CD1c-positive myeloid dendritic cell (primary cell): ENCODE data around the gene SEC16A.
A peak's percentile ranks its signal among the peaks of the same experiment; 100 is the strongest.
"Not testable (repeated sequence)": the region's sequence is repeated elsewhere in the genome, so short reads cannot be mapped to it uniquely, and the experiment has no call there.

Experiments used
- DNase-seq: peaks from one replicate; pipeline ENCODE4 v3.0.0-alpha.2; 2016; ENCODE audit errors: extremely low spot score

The SEC16A gene

GRCh38 chr9:136419092-136419420 is 63.8 kb downstream of the SEC16A start:
- no peak for DNase-seq

DNA sequence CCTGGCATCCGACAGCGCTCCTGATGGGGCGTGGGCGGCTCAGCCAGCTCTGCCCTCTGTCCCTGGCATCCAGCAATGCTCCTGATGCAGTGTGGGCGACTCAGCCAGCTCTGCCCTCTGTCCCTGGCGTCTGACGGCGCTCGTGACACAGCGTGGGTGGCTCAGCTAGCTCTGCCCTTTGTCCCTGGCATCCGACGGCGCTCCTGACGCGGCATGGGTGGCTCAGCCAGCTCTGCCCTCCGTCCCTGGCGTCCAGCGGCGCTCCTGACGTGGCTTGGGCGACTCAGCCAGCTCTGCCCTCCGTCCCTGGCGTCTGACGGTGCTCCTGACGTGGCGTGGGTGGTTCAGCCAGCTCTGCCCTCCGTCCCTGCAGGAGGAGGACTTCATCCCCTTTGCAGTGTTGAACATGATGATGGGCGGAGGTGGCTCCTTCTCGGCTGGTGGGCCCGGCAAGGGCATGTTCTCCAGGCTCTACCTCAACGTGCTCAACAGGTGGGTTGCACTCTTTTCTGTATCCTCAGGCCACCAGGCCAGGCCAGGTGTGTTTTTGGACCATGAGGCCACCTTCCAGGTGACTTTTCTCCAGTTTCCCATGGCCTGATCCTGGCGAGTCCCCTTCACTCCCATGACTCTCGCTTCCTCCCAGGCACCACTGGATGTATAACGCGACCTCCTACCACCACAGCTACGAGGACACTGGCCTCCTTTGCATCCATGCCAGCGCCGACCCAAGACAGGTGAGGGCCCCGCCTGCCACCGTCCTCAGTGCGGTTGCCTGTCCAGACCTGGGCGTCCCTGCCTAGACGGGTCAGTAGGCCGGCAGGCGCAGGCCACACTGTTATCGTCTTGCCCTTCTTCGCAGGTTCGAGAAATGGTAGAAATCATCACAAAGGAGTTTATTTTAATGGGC is 64.4 kb downstream of the SEC16A start:
- DNase-seq = no peak

- no peak for DNase-seq
Observed at GRCh38 chr9:136416914-136417313, 65.9 kb downstream of the SEC16A start.

DNA sequence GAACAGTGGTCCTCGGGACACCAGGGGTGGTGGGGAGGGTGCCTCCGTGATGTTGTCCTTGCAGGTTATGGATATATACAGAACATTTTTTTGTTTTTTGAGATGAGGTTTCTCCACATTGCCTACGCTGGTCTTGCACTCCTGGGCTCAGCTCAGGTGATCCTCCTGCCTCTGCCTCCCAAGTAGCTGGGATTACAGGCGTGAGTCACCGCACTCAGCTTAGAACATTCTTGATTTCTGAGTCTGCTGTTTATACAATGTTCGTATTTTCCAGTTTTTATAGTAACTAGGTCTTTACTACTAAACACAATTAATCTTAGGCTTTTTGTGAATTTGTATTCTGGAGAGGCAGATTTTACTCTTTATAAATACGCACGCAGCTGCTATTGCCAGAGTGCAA is 66.4 kb downstream of the SEC16A start:
- no peak for DNase-seq

DNA sequence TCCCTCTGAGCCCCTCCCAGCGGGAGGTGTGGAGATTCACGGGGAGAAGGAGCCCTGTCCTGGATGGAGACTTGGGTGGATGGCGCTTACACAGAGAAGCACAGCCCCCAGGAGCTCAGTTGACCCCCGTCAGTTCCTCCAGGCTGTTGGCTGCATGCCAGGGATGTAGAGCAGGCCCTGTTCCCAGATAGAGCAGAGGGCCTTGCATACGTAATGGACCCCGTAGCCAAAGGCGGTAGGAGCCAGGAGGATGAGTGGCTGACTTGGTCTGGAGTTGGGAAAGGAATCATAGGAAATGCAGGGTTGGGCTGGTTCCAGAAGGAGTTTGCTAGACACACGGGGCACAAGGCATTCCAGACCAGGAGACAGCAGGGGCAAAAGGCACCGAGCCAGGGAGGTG is 69.9 kb downstream of the SEC16A start:
- no peak for DNase-seq

DNA sequence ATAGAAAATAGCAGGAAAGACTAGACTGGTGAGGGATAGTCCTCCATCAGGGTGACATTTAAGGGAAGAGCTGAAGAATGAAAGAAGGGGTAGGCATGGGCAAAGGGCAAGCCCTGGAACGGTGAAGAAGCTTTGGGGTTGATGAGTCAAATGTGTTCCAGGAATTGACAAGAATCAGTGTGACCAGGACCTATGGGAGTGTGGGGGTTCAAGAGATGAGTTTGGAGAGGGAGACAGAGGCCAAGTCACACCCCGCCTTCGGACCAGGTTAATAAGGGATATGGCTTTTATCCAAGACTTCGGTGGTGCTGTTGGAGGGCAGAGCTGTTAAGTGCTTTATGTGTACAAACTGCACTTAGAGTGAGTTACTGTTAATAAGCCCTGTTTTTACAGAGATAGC is 71.5 kb downstream of the SEC16A start:
- DNase-seq = no peak

DNA sequence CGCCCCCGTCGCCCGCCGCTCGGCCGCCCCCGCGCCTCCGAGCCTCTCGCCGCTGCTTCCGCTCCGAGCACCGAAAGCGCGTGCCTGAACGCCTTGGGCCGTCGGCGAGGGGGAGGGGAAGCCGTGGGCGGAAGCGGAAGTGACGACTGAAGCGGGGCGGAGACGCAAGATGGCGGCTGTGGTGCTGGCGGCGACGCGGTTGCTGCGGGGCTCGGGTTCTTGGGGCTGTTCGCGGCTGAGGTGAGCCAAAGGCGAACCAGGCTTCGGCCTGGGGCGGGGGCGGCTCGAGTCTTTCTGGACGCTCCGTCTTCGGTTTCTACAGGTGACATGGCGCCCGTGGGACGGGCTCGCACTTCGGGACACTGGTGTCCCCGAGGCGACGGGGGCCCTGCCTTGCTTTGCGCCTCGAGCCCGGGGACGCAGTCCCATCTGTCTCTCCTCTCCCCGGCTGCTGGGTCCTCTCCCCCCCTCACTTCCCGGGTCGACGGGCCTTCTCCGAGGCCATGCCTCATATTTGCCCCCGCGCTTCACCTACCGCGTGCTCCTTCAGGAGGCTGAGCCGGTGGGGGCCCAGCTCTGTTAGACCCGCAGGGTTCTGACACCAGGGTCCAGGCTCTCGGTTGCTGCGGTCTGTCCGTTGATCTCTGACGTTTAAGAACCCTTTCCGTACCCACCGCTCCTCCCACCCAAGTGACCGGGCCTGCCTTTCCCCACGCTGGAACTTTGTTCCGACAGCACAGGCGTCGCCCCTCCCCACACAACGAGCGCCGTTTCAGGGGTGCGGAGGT is 72.1 kb downstream of the SEC16A start, which contains the start of the genes ENTR1 and PMPCA:
ENTR1 (minus strand) TSS at position 115 of the 788 bp plus-strand sequence. CDS start 217 bp downstream, outside the sequence.
PMPCA (plus strand) TSS at position 159 of the 788 bp plus-strand sequence; CDS start at position 170, 11 bp downstream.
- peak; percentile 98 for DNase-seq

- peak; percentile 52 for DNase-seq
Observed at GRCh38 chr9:136409557-136410455, 73.0 kb downstream of the SEC16A start.

- no peak for DNase-seq
Observed at GRCh38 chr9:136407911-136408310, 74.9 kb downstream of the SEC16A start.

DNA sequence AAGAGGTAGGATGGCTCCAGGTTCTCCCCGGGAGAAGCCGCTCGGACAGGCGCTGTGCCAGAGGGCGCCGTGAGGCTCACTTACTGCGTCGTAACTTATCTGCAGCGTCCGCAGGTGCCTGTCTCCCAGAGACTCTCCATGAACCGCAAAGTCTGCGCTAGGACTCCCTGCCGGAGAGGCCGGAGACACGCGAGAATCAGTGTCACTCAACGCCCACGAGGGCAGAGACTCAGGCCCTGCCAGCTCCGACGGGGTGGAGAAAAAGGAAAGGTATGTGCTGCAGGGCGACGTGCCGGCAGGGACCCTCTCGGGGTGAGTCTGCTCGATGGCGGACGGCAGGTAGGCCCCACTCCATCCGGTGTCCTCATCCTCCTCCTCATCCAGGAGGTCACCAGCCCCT is 75.8 kb downstream of the SEC16A start:
- DNase-seq = not testable (repeated sequence)

- DNase-seq = not testable (repeated sequence)
Observed at GRCh38 chr9:136405904-136406303, 76.9 kb downstream of the SEC16A start.

GRCh38 chr9:136405481-136405880 is 77.4 kb downstream of the SEC16A start:
- DNase-seq = no peak

DNA sequence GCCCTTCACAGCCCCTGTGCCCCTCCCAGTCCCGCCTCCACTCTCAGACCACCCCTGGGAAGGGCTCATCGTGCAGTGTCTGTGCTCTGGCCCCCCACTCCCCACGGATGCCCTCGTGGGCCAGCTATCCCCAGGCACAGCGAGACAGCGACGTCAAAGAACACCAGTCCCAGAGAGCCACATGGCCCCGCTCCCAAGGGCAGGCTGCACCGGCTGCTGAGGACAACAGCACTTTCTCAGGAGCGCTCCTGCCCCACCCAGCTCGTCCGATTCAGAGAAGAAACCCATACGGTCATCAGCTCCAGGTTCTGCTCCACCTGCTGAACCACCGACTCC is 78.1 kb downstream of the SEC16A start:
- DNase-seq = no peak

DNA sequence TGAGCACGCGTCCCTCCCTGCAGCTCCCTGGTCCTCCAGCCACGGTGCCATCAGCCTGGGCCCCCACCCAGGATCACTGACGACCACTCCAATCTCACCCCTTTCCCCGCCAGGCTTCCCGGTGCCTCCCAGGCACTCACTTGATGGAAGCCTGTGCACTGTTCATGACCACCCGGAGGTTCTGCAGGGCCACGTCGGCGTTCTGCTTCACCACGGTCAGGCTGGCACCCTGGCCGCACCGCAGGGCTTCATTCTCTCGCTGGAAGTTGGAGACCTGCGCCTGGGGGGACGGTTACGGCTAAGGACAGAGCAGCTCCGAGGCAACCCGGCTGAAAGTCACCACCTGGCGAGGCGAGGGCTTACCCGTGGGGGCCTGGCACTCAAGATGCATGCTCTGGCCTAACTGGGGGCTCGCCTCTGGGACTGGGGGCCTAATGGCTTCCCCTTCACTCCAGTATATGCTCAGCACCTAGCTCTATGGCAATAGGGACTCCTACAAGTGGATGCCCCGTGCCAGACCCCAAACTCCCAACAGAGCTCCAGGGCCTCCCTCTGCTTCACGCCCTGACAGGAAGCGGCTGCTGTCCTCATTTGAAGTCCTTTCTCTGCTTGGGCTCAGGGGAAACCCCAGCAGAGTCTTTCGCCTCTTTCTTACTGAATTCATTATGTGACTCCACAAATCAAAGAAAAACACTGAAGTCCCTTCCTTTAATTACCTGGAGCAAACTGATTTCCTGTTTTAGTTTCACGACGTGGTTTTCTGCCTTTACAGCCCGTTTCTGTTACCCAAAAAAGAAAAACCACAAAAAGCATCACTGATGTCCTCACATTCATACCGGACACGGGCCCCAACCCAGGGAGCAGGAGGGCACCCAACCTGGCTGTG is 78.7 kb downstream of the SEC16A start:
- no peak for DNase-seq

- DNase-seq = peak; percentile 40
Observed at GRCh38 chr9:136403538-136403914, 79.3 kb downstream of the SEC16A start.

GRCh38 chr9:136402067-136402466 is 80.8 kb downstream of the SEC16A start:
- DNase-seq = no peak

- DNase-seq = no peak
Observed at GRCh38 chr9:136401173-136401922, 81.5 kb downstream of the SEC16A start.

GRCh38 chr9:136400038-136400834 is 82.6 kb downstream of the SEC16A start, which contains the start of gene SNAPC4:
Gene SNAPC4, minus strand, starts transcription at chr9:136400170. Its CDS starts 1,742 bp downstream, at chr9:136398428.
- peak; percentile 95 for DNase-seq
